Endodermal cell (in vitro differentiated cells): ENCODE data around the gene KLHDC10. TPM values are rescaled to one million over a fixed set of nuclear protein-coding genes. Genes with fewer than 3 reads are reported as not detected.

Source experiments
- DNase-seq: peaks from one replicate; pipeline ENCODE4 v3.0.0-alpha.2; 2017
- H3K27ac ChIP-seq: 2 replicates; pipeline ENCODE4 v1.5.1; 2013; ENCODE audit warnings: mild to moderate bottlenecking, low read depth, low read length, moderate library complexity
- H3K27me3 ChIP-seq: 2 replicates; pipeline ENCODE4 v1.6.1; 2013; ENCODE audit warnings: mild to moderate bottlenecking, low read length, moderate library complexity; ENCODE audit not compliant: insufficient read depth, control insufficient read depth, poor library complexity, severe bottlenecking
- H3K36me3 ChIP-seq: 2 replicates; pipeline ENCODE4 v1.7.0; 2013; ENCODE audit warnings: mild to moderate bottlenecking, low read length, moderate library complexity; ENCODE audit not compliant: control insufficient read depth, insufficient read depth
- H3K4me1 ChIP-seq: one replicate; pipeline ENCODE4 v1.7.0; 2013; ENCODE audit warnings: low read length; ENCODE audit not compliant: control insufficient read depth, insufficient read depth
- H3K4me3 ChIP-seq: 2 replicates; pipeline ENCODE4 v1.5.1; 2013; ENCODE audit warnings: mild to moderate bottlenecking, low read length, moderate library complexity
- H3K9ac ChIP-seq: 2 replicates; pipeline ENCODE4 v1.6.1; 2013; ENCODE audit warnings: mild to moderate bottlenecking, low read length, moderate library complexity; ENCODE audit not compliant: poor library complexity, severe bottlenecking; ENCODE audit errors: extremely low read depth
- H3K9me3 ChIP-seq: 2 replicates; pipeline ENCODE4 v1.6.1; 2013; ENCODE audit warnings: mild to moderate bottlenecking, low read length, moderate library complexity; ENCODE audit not compliant: control insufficient read depth
- H3K27ac Mint-ChIP-seq: 2 replicates; pipeline ENCODE4 v1.8.0; 2020; ENCODE audit warnings: mixed read lengths
- H3K27me3 Mint-ChIP-seq: 2 replicates; pipeline ENCODE4 v1.8.0; 2021; ENCODE audit warnings: mild to moderate bottlenecking, mixed read lengths; ENCODE audit not compliant: insufficient read depth
- H3K36me3 Mint-ChIP-seq: 2 replicates; pipeline ENCODE4 v1.8.0; 2020; ENCODE audit warnings: low read depth, mixed read lengths
- H3K4me1 Mint-ChIP-seq: 2 replicates; pipeline ENCODE4 v1.8.0; 2020; ENCODE audit warnings: mixed read lengths
- H3K4me3 Mint-ChIP-seq: 2 replicates; pipeline ENCODE4 v1.8.0; 2020; ENCODE audit warnings: mild to moderate bottlenecking, moderate library complexity, mixed read lengths
- H3K9me3 Mint-ChIP-seq: 2 replicates; pipeline ENCODE4 v1.8.0; 2020; ENCODE audit warnings: mild to moderate bottlenecking, mixed read lengths
- WGBS, 2 experiments: methylation state at CpG; one replicate each; pipeline versions ENCODE4 v1.1.5 to v1.1.7; 2013; ENCODE audit warnings: missing lambda C conversion rate in 2 of 2, mixed read lengths in 1 of 2; ENCODE audit not compliant: insufficient coverage in 1 of 2, insufficient read length in 1 of 2; 5-methylcytosine and 5-hydroxymethylcytosine counted together
- total RNA-seq, 2 donors: library from RNA; stranded (reverse); fragmentation: NEBNext Ultra II Directional in 1 of 2; extraction: Animal tissue kit (Norgen Biotek cat#: 25700) in 1 of 2; gene quantifications; 2 replicates in 1 of 2; 3 replicates in 1 of 2; pipeline ENCODE4 v1.2.1, GENCODE V29; 2021
- TF ChIP-seq, protein P1 (sequence below): fragments of 200-600 bp; sonication (generic); conservative IDR thresholded peaks from 2 replicates; pipeline ENCODE4 v1.5.0; 2021; ENCODE audit warnings: antibody characterized with exemption, mild to moderate bottlenecking

The KLHDC10 gene
- total RNA-seq, 2 donors from 2014 or later = 20.6 to 22.2 TPM

DNA sequence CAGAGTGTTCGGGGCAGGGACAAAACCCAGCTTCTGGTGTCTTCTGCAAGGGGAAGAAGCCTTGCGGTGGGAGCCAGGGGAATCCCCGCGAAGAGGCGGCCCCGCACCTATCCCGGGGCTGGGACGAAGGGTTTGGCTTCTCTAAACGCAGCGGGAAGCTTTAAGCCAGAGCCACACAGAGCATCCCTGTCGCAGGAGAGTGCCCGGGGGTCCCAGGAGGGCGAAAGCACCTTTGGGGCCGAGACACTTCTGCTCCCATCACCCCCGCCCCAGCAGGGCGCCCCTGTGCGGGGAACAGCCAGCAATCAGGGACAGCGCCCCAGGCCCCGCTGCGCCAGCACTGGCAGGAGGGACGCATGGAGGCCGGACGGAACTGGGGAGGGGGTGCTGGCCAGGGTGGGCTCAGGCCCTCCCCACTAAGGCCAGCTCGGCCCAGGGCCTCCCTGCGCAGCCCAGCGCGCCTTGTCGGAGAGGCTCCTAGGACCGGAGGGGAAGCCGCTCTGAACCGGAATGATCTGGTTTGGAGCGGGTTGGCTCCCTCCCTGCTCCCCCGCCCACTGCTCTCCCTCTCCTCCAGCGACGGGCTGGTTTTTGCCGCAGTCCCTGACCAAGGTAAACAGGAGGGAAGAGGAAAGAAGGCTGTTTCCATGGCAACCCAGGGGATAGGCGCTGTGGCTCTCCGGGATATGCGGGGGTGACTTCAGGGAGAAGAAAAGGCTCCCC lies 71.0 kb downstream of the KLHDC10 start:
- Mint-ChIP-seq H3K4me1 (peaks cover 17% of the 10 kb centered on the region), H3K27me3 (peaks cover 15% of the 10 kb centered on the region), H3K9me3 (no peaks in the 10 kb centered on the region), H3K4me3 (peak overlapping the region; percentile 43), H3K36me3 (peaks cover 13% of the 10 kb centered on the region), H3K27ac (peak overlapping the region; percentile 83)
- peaks cover 10% of the 10 kb centered on the region for H3K36me3 ChIP-seq
- no peaks in the 10 kb centered on the region for H3K27me3 ChIP-seq
- DNase-seq = peak; percentile 90
- H3K4me3 ChIP-seq = no peak overlapping the region
- no peak overlapping the region for H3K9ac ChIP-seq
- H3K4me1 ChIP-seq = peaks cover 3% of the 10 kb centered on the region
- H3K27ac ChIP-seq = peak overlapping the region; percentile 70
- TF ChIP-seq, protein P1, sequence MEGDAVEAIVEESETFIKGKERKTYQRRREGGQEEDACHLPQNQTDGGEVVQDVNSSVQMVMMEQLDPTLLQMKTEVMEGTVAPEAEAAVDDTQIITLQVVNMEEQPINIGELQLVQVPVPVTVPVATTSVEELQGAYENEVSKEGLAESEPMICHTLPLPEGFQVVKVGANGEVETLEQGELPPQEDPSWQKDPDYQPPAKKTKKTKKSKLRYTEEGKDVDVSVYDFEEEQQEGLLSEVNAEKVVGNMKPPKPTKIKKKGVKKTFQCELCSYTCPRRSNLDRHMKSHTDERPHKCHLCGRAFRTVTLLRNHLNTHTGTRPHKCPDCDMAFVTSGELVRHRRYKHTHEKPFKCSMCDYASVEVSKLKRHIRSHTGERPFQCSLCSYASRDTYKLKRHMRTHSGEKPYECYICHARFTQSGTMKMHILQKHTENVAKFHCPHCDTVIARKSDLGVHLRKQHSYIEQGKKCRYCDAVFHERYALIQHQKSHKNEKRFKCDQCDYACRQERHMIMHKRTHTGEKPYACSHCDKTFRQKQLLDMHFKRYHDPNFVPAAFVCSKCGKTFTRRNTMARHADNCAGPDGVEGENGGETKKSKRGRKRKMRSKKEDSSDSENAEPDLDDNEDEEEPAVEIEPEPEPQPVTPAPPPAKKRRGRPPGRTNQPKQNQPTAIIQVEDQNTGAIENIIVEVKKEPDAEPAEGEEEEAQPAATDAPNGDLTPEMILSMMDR = no peak
- no peaks in the 10 kb centered on the region for H3K9me3 ChIP-seq
- WGBS, 2 experiments = 49 to 68% methylated on average over 20 to 39 of the region's 39 CpGs

DNA sequence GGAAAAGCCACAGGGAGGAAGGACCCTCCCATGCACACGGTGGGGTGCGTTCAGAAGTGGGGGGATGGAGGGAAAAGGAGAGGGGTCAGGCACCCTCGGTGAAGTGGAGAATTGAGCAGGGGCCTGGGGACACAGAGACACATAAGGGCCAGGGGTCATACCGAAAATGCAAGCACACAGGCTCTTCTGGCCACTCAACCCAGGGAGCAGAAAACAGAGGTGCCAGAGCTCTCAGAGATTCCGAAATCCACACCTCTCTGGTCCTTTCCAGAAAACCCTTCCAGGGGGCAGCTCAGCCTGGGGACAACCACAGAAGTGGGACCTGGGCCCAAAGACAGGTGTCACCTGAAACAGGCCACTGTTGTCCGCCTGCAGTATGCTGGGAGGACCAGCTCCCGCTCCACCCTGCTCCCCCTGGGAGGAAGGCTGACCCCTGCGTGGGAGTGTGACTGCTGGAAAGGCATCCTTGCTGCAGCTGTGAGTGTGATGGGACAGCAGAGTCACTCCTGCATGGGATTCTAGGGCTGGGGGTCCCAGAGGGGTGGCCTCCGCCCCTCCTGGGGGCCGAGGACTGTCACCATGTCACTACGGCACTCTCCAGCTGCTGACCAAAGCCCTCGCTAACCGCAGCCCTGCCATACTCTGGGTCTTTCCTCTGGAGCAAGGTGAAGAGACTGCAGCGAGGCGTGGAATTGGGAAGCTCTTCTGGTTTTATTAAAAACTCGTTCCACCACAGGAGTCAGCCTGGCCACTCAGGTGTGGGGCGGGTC lies 71.7 kb downstream of the KLHDC10 start:
- peak overlapping the region; percentile 83 for H3K27ac Mint-ChIP-seq
- H3K36me3 ChIP-seq = peaks cover 4% of the 10 kb centered on the region
- H3K27me3 Mint-ChIP-seq = peaks cover 15% of the 10 kb centered on the region
- H3K27ac ChIP-seq = peak overlapping the region; percentile 70
- H3K4me1 Mint-ChIP-seq = peaks cover 17% of the 10 kb centered on the region
- H3K4me3 ChIP-seq = no peak overlapping the region
- H3K9me3 ChIP-seq = no peaks in the 10 kb centered on the region
- no peak overlapping the region for H3K9ac ChIP-seq
- H3K9me3 Mint-ChIP-seq = no peaks in the 10 kb centered on the region
- no peaks in the 10 kb centered on the region for H3K27me3 ChIP-seq
- H3K4me3 Mint-ChIP-seq = peak overlapping the region; percentile 43
- TF ChIP-seq, protein P1 = no peak
- H3K4me1 ChIP-seq = peaks cover 3% of the 10 kb centered on the region
- WGBS, 2 experiments = 78 to 79% methylated on average over 14 to 17 of the region's 17 CpGs
- peaks cover 12% of the 10 kb centered on the region for H3K36me3 Mint-ChIP-seq
- peak; percentile 53 for DNase-seq

DNA sequence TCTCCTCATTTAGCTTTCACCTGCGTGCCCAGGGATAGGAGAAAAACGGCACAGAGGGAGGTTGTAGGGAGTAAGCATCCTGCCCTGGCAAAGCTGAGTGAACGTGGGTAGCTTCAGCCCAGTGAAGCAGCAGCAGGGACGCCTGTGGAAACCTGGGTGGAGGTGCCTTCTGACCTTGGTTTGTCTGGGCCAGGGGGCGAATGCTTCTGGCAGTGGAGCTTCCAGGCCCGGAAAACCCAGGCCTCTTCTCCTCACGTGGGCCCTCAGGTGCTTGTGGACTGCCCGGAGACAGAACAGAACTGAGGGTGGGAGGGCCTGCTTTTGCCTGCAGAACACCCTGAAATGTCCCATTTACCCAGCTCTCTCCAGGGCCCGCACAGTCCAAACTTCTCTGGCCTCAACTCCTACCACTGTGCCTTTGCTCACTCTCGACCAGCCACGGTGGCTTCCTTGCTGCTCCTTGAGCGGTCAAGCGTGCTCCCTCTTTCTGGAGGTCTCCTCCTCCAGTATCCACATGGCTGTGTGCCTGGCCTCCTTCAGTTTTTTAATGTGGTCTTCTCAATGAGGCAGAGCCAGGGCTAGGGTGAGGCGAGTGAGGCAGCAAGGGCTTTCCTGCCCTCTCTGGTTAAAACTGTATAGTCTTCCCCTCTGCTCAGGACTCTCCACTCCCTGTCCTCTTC lies 72.5 kb downstream of the KLHDC10 start:
- H3K4me1 ChIP-seq = peaks cover 3% of the 10 kb centered on the region
- no peaks in the 10 kb centered on the region for H3K27me3 ChIP-seq
- H3K27ac ChIP-seq = no peak overlapping the region
- Mint-ChIP-seq H3K4me1 (peaks cover 17% of the 10 kb centered on the region), H3K4me3 (no peak overlapping the region), H3K27ac (no peak overlapping the region), H3K36me3 (peaks cover 9% of the 10 kb centered on the region), H3K27me3 (peaks cover 15% of the 10 kb centered on the region), H3K9me3 (no peaks in the 10 kb centered on the region)
- no peak overlapping the region for H3K4me3 ChIP-seq
- no peak overlapping the region for H3K9ac ChIP-seq
- no peak for DNase-seq
- TF ChIP-seq, protein P1 = no peak
- peaks cover 1% of the 10 kb centered on the region for H3K36me3 ChIP-seq
- H3K9me3 ChIP-seq = no peaks in the 10 kb centered on the region
- 91 to 94% methylated on average over 14 of the region's 14 CpGs for WGBS, 2 experiments
